HPDE6-E6E7 (cell line): ENCODE results near the gene NXPH1.

ENCODE experiments used
- DNase-seq: peaks from one replicate; pipeline ENCODE4 v3.0.0; 2011; ENCODE audit warnings: missing footprints; ENCODE audit errors: extremely low spot score

NXPH1 gene

GRCh38 chr7:8499128-8499527, 65.7 kb downstream of the NXPH1 start:
- no peak for DNase-seq

GRCh38 chr7:8500286-8500685, 66.9 kb downstream of the NXPH1 start:
- no peak for DNase-seq

DNA sequence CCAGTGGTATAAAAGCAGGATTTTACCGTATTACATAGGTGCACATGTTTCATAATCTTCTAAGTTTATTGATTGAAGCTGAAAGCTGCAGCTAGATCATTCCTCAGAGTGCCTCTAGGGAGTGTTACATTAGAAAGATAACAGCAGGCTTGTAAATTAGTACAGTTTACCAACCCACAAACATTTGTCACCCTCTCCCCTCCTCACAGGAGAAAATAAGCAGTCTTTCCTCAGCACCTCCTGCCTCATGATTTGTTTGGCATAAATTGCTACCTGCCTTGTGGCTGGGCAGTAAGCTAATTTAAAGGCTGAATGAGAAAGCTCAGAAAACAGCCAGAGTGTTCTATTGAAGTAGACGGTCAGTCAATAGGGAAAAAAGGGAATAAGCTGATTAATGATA, 74.2 kb downstream of the NXPH1 start:
- no peak for DNase-seq

DNA sequence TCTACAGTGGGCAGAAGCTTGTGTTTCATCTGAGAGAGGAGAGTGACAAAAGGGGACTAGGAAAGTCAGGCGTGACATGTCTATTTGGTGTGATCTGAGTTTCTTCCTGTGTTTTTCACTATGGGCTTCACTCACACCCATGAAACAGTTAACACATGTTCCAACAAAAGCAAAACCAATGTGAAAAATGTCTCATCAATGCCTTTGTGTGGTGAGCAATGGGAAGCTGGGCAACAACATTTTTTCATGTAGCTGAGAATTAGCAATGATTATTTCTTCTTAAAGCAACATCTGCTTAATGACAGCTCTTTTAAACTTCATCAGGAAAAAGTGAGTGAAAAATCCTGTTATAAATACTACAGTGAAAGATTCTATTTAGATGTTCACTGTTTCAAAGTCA, 76.2 kb downstream of the NXPH1 start:
- no peak for DNase-seq

DNA sequence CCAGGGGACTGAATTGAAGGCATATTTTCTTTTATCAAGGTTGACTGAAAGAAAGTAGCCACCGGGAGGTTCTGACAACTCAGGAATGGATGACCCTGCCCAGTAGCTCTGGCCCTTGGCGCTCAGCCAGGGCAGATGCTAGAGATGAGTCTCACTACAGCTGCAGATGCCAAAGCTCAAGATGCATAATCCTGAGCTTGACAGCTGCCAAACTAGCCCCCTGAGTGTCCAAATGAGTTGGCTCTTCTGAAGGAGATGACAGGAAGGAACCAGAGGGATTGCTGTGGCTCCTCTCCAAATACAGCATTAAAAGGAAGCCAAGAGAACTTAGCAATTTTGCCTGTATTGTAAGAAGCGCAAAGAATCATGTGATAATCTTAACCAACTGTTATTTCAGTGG, 78.4 kb downstream of the NXPH1 start:
- DNase-seq, result no peak

- no peak for DNase-seq
Observed at GRCh38 chr7:8514781-8515519, 81.5 kb downstream of the NXPH1 start.

GRCh38 chr7:8515640-8516185, 82.3 kb downstream of the NXPH1 start:
- DNase-seq, result no peak

DNA sequence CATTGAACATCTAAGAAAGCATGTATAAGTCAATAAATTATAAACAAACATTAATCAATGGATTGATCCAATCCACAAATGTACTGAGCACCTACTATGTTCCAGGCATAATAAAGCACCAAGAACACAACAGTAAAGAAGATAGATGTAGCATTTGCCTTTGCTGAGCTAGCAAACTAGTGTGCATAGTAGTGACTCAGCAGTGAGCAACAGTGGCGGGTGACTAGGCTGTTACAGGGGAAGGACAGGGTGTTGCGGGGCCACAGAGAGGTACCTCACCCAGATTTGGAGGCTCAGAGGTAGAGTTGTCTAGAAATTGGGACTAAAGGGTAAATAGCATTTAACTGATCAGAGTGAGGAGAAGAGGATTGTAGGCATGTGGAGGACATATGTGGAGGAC, 83.6 kb downstream of the NXPH1 start:
- no peak for DNase-seq

GRCh38 chr7:8528311-8528710, 94.9 kb downstream of the NXPH1 start:
- DNase-seq, result no peak

DNA sequence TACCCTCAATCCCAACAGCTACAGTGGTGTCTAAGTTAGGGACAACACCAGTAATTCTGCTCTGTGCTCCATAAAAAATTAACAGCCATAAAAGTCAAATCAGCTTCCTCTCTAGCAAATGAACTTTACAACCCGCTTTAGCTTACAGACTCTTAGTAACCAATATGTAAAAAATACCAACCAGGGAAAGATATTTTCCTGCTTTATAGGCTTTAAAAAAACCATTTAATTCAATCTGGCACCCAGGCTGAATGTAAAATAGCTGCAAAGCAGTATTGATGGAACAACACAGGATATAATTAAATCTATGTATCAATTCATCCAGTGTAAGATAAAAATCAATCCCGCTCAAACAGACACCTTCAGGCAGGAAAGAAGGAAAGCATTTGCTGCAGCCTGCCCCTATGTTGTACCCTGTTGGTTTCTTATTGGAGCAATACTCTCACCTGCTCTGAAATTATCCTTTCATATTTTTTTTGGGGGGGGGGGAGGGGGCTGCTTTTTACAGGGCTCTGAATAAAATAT, 98.6 kb downstream of the NXPH1 start:
- no peak for DNase-seq

DNA sequence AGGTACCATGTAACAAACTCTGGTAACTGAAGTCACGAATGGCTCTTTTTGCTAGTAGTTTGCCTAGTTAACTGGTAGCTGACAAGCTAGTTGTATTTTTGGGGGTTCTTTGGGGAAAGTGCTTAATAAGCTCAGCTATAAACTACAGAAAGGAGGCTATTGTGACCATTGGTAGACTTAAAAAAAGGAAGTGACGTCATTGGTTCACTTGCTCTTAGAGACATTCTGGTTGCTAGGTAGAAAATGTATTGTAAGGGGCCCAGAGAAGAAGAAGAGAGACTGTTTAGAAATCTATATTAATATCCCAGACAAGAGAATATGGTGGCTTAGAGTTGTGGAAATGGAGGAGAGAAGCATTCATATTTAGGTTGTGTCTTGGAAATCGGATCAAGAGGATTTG, 103.0 kb downstream of the NXPH1 start:
- no peak for DNase-seq

GRCh38 chr7:8549046-8549445, 115.6 kb downstream of the NXPH1 start:
- no peak for DNase-seq

- DNase-seq, result no peak
Observed at GRCh38 chr7:8560501-8560900, 127.1 kb downstream of the NXPH1 start.

GRCh38 chr7:8561449-8561848, 128.0 kb downstream of the NXPH1 start:
- no peak for DNase-seq

- DNase-seq, result no peak
Observed at GRCh38 chr7:8564281-8564680, 130.9 kb downstream of the NXPH1 start.

- no peak for DNase-seq
Observed at GRCh38 chr7:8566016-8566415, 132.6 kb downstream of the NXPH1 start.

DNA sequence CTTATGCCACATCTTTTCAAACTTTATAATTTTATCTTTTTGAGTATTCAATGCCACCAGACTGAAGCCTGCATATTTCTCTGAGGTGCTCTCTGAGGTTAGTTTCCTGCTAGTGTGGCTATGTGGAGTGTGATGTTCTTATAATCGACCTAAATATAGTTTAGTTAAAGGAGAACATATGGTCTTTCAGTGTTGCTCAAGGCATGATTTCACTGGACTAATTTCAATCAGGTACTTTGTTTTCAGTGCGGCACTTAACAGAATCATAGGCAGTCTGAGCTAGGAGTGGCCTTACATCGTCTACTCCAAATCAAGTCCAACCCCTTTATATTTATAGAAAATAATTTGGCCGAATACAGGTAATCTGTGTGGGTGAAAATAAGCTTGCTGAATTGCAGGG, 134.2 kb downstream of the NXPH1 start:
- DNase-seq, result no peak

DNA sequence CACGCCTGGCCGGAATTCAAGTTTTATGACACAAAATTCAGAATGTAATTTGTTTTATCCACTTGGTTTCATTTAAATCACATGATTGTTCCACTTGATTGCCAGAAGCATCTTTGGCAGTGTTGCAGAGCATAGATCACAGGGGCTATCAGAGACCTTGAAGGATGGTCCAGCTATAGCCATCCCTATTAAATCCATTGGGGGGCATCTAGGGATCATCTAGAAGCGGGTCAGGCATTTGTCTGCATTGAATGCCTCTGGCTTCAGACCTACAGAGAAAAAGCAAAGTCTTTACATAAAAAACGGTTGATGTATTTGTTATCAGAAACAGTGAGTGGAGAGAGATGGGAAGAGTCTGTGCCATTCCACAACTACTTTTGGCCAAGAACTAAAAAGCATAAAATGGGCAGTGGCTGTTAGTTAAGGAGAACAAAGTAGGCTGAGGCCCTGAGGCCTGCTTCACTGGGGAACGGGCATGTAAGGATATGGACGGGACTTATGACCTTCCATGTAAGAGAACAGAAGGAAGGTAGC, 146.3 kb downstream of the NXPH1 start:
- no peak for DNase-seq

GRCh38 chr7:8581842-8582241, 148.4 kb downstream of the NXPH1 start:
- DNase-seq, result no peak

GRCh38 chr7:8582728-8583127, 149.3 kb downstream of the NXPH1 start:
- no peak for DNase-seq

GRCh38 chr7:8585591-8585990, 152.2 kb downstream of the NXPH1 start:
- DNase-seq, result no peak

DNA sequence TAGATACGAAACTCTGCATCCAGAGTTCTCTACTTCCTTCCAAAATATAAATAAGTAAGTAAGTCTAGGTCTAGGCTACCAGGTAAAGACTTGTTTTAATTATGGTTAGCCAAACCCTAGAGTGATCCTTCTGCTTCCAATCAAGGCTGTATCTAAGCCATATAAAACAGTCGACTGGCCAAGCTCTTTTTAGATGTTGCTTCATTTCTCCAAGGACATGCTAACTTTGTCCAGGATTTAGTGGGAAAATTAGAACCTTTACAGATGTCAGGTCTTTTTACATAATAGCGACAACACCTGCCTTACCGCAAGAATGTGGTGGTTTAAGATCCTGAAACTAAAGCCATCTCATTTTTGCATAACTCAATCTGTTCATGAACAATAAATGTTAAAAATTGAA, 156.8 kb downstream of the NXPH1 start:
- DNase-seq, result no peak

DNA sequence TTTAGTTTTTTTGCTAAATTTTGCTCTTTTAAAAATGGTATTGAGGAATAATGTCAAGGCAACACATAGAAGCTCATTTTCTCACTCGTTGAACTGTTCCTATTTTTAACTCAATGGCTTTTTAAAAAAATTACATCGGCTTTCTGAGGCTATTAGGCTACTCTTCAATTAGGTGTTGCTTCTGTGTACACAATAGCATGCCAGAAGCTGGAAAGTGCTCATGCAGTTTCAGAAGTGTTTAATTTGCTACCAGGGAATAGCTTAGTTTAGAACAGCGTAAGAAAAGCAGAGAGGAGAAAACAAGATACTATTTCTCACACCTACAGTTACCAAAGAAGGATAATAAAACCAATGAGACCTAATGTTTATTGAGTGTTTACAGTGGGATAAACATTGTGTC, 157.4 kb downstream of the NXPH1 start:
- DNase-seq, result no peak
